Esophagus muscularis mucosa (tissue), 4 donors: ENCODE results near the gene PLPP7. TPM values are rescaled to one million over a fixed set of nuclear protein-coding genes. Genes with fewer than 3 reads are reported as not detected.
"Not testable (repeated sequence)": the region's sequence is repeated elsewhere in the genome, so short reads cannot be mapped to it uniquely, and the experiment has no call there.

ENCODE experiments used
- DNase-seq: peaks from one replicate; pipeline ENCODE4 v3.0.0-alpha.2; 2017; ENCODE audit errors: extremely low spot score
- H3K27ac ChIP-seq, 4 donors: fragments of 200-600 bp; sonication (generic); replicated peaks in 1 of 4; 1 replicate in 3 of 4; 2 replicates in 1 of 4; pipeline ENCODE4 v1.5.1; 2016 to 2019; ENCODE audit warnings: mild to moderate bottlenecking in 1 of 4
- H3K27me3 ChIP-seq, 4 donors: fragments of 200-600 bp; sonication (generic); one replicate each; pipeline versions ENCODE4 v1.5.1 to v1.6.0; 2016 to 2019
- H3K36me3 ChIP-seq, 4 donors: fragments of 200-600 bp; sonication (generic); one replicate each; pipeline ENCODE4 v1.5.1; 2016 to 2019
- H3K4me1 ChIP-seq, 4 donors: fragments of 200-600 bp; sonication (generic); one replicate each; pipeline ENCODE4 v1.5.1; 2016 to 2019
- H3K4me3 ChIP-seq, 4 donors: fragments of 200-600 bp; sonication (generic); 1 replicate in 2 of 4; 2 replicates in 2 of 4; pipeline ENCODE4 v1.5.1; 2016 to 2019; ENCODE audit warnings: mild to moderate bottlenecking in 4 of 4, moderate library complexity in 1 of 4
- H3K9me3 ChIP-seq, 4 donors: fragments of 200-600 bp; sonication (generic); 1 replicate in 3 of 4; 2 replicates in 1 of 4; pipeline ENCODE4 v1.5.1; 2016 to 2019
- EP300 ChIP-seq: sonication (generic); formaldehyde crosslinking; IDR thresholded peaks from one replicate; pipeline ENCODE4 v1.6.1; 2017; ENCODE audit warnings: antibody characterized with exemption
- POLR2A ChIP-seq: fragments of 450-650 bp; IDR thresholded peaks from one replicate; pipeline ENCODE4 v1.6.1; 2017; ENCODE audit warnings: antibody characterized with exemption, moderate library complexity, mild to moderate bottlenecking, low read depth
- POLR2AphosphoS5 ChIP-seq, 2 donors: sonication (generic); formaldehyde crosslinking; IDR thresholded peaks; one replicate each; pipeline ENCODE4 v1.6.1; 2017; ENCODE audit warnings: antibody characterized with exemption in 2 of 2
- WGBS: methylation state at CpG from one replicate; pipeline ENCODE4 v1.1.5; 2018; 5-methylcytosine and 5-hydroxymethylcytosine counted together
- intact Hi-C: fragments of 100-400 bp; cut with DNase I; formaldehyde crosslinking; loops from one replicate; pipeline ENCODE4 v1.15.1; 2023
- total RNA-seq, 4 donors: library from RNA; depleted of rRNA; stranded (reverse); fragments of >200 nt; gene quantifications; one replicate each; pipeline versions ENCODE4 v1.1.0 to v1.2.1, GENCODE V29; 2016
- TF ChIP-seq, protein P1 (sequence below), 3 experiments: fragments of 200-600 bp in 2 of 3; fragments of 450-650 bp in 1 of 3; sonication (generic) in 2 of 3; IDR thresholded peaks; one replicate each; pipeline ENCODE4 v1.5.1; 2017 to 2019; ENCODE audit warnings: antibody characterized with exemption in 3 of 3, mild to moderate bottlenecking in 2 of 3, moderate library complexity in 1 of 3

Gene PLPP7
- total RNA-seq, 4 donors from 2014 or later: 11.4 to 22.5 (median 14.4) TPM

GRCh38 chr9:131335368-131335755 lies 45.8 kb downstream of the PLPP7 start:
- Histone ChIP-seq H3K4me3 (no peak overlapping the region), H3K9me3 (no peaks in the 10 kb centered on the region), H3K36me3 (no peaks in the 10 kb centered on the region), H3K27ac (no peak overlapping the region), H3K27me3 (peaks cover 0 to 10% (median 0%) of the 10 kb centered on the region in 4 donors), H3K4me1 (peaks cover 4 to 9% (median 5%) of the 10 kb centered on the region in 4 donors)
- 81% methylated on average over 4 of the region's 4 CpGs for WGBS
- DNase-seq: no peak
- TF ChIP-seq EP300: no peak
- intact Hi-C loops: loop anchor here (5.0 kb wide), 1 partner anchor 278 kb away; no protein-coding TSS in a partner anchor

DNA sequence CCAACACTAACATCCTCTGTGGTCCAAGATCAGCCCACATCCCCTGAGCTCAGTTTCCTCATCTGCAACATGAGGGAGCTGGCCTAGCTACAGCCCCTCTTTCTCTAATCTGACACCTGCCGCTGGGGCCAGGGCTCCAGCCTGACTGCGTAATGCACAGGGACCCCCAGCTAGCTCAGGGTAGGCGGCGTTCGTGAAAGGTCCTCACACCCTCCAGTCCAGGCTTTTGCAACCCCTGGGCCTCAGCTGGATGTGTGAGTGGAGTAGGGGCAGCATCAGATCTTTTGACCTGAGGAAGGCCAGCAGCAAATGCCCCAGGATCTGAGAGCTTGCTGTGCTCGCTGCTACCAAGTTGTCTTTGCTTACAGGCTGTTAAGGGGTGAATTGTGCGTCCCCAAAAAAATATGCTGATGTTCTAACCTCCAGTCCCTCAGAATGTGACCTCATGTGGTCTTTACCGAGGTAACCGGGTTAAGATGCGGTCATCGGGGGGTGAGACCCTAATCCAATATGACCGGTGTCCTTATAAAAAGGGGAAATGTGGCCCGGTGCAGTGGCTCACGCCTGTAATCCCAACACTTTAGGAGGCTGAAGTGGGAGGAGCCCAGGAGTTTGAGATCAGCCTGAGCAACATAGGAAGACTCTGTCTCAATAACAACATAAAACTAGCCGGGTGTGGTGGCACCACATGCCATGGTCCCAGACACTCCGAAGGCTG lies 47.8 kb downstream of the PLPP7 start:
- intact Hi-C loops: loop anchor here (5.0 kb wide), 1 partner anchor 280 kb away; no protein-coding TSS in a partner anchor
- H3K27ac ChIP-seq: no peak overlapping the region
- no peak for TF ChIP-seq POLR2AphosphoS5 (IDR thresholded peaks at IDR 0.05)
- no peak for TF ChIP-seq EP300
- TF ChIP-seq, protein P1, sequence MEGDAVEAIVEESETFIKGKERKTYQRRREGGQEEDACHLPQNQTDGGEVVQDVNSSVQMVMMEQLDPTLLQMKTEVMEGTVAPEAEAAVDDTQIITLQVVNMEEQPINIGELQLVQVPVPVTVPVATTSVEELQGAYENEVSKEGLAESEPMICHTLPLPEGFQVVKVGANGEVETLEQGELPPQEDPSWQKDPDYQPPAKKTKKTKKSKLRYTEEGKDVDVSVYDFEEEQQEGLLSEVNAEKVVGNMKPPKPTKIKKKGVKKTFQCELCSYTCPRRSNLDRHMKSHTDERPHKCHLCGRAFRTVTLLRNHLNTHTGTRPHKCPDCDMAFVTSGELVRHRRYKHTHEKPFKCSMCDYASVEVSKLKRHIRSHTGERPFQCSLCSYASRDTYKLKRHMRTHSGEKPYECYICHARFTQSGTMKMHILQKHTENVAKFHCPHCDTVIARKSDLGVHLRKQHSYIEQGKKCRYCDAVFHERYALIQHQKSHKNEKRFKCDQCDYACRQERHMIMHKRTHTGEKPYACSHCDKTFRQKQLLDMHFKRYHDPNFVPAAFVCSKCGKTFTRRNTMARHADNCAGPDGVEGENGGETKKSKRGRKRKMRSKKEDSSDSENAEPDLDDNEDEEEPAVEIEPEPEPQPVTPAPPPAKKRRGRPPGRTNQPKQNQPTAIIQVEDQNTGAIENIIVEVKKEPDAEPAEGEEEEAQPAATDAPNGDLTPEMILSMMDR (IDR thresholded peaks at IDR 0.05): no peak
- TF ChIP-seq POLR2A: no peak
- H3K9me3 ChIP-seq: no peaks in the 10 kb centered on the region
- WGBS: 86% methylated on average over 12 of the region's 16 CpGs
- H3K4me3 ChIP-seq: no peak overlapping the region
- peaks cover 4 to 9% (median 5%) of the 10 kb centered on the region in 4 donors for H3K4me1 ChIP-seq
- H3K36me3 ChIP-seq: no peaks in the 10 kb centered on the region
- DNase-seq: no peak
- no peaks in the 10 kb centered on the region for H3K27me3 ChIP-seq

- intact Hi-C loops: loop anchor here (5.0 kb wide), 1 partner anchor 282 kb away; no protein-coding TSS in a partner anchor
Observed at GRCh38 chr9:131339212-131339611, 49.7 kb downstream of the PLPP7 start.

GRCh38 chr9:131344931-131345535 lies 55.5 kb downstream of the PLPP7 start:
- DNase-seq, H3K4me3 ChIP-seq, H3K9me3 ChIP-seq, H3K4me1 ChIP-seq, H3K36me3 ChIP-seq, H3K27ac ChIP-seq: not testable (repeated sequence)
- WGBS: 94% methylated on average over 11 of the region's 11 CpGs
- H3K27me3 ChIP-seq: peaks cover 0 to 21% (median 2%) of the 10 kb centered on the region in 4 donors
- intact Hi-C loops: loop anchor here (5.0 kb wide), 1 partner anchor 132 kb away; no protein-coding TSS in a partner anchor

More at GRCh38 chr9:131339212-131339611, 49.7 kb downstream of the PLPP7 start:
- not testable (repeated sequence) for H3K27me3 ChIP-seq, DNase-seq, H3K4me1 ChIP-seq, H3K36me3 ChIP-seq, H3K9me3 ChIP-seq, H3K27ac ChIP-seq, H3K4me3 ChIP-seq
- 94% methylated on average over 5 of the region's 5 CpGs for WGBS

- intact Hi-C loops: loop anchor here (5.0 kb wide), 1 partner anchor 131 kb away; no protein-coding TSS in a partner anchor
- H3K4me3 ChIP-seq: no peak overlapping the region
- TF ChIP-seq POLR2A: no peak
- TF ChIP-seq POLR2AphosphoS5 (IDR thresholded peaks at IDR 0.05): no peak
- TF ChIP-seq, protein P1 (IDR thresholded peaks at IDR 0.05): no peak
- no peak for TF ChIP-seq EP300
- no peaks in the 10 kb centered on the region for H3K36me3 ChIP-seq
- H3K9me3 ChIP-seq: no peaks in the 10 kb centered on the region
- peaks cover 3 to 13% (median 10%) of the 10 kb centered on the region in 4 donors for H3K4me1 ChIP-seq
- no peak for DNase-seq
- H3K27me3 ChIP-seq: peaks cover 0 to 21% (median 2%) of the 10 kb centered on the region in 4 donors
- no peak overlapping the region for H3K27ac ChIP-seq
- 85% methylated on average over 6 of the region's 6 CpGs for WGBS
Observed at GRCh38 chr9:131346559-131346958, 57.0 kb downstream of the PLPP7 start.

DNA sequence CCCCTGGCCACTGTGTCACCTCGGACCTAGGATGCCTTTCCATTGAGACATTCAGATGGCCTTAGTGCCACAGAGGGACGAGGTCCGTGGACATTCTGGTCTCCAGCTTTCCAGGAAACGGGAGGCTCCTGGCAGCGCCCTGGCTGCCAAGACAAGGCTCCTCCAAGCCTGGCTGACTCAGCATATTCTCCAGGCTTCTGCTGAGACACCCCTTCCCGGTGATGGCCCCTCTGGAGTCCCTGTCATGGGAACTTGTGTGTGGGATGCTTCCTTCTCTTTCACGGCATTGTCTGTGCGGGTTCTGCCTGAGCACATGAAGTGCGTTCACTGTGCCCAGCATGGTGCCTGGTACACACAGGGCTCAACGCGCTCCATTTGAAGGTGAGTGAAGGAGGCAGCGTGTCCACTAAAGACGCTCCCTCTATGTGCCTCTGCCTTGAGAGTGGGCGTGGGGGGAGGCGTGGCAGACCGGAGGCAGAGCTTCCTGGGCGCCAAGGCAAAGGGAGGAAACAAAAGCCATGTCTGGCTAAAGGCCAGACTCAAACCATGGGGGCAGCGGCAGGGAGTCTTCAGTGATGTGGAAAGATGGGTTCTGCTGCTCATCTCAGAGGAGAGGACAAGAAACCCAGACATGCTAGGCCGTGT lies 58.0 kb downstream of the PLPP7 start:
- intact Hi-C loops: loop anchor here (5.0 kb wide), 1 partner anchor 130 kb away; no protein-coding TSS in a partner anchor
- 82% methylated on average over 14 of the region's 19 CpGs for WGBS
- no peaks in the 10 kb centered on the region for H3K9me3 ChIP-seq
- peaks cover 0 to 21% (median 2%) of the 10 kb centered on the region in 4 donors for H3K27me3 ChIP-seq
- peaks cover 3 to 13% (median 10%) of the 10 kb centered on the region in 4 donors for H3K4me1 ChIP-seq
- H3K4me3 ChIP-seq: no peak overlapping the region
- no peak for TF ChIP-seq POLR2A
- DNase-seq: no peak
- H3K27ac ChIP-seq: no peak overlapping the region
- H3K36me3 ChIP-seq: no peaks in the 10 kb centered on the region
